Endometrium (tissue), 2 donors: Measurements from ENCODE around the gene UPB1.
"Not testable (repeated sequence)": the region's sequence is repeated elsewhere in the genome, so short reads cannot be mapped to it uniquely, and the experiment has no call there.

Source experiments
- FAIRE-seq: peaks from 2 replicates; lab custom pipeline; 2012; peaks lifted over from hg19 to GRCh38; lab: Jason Lieb, UNC
- donor health status: control.
- donor health status: control.

UPB1 gene

DNA sequence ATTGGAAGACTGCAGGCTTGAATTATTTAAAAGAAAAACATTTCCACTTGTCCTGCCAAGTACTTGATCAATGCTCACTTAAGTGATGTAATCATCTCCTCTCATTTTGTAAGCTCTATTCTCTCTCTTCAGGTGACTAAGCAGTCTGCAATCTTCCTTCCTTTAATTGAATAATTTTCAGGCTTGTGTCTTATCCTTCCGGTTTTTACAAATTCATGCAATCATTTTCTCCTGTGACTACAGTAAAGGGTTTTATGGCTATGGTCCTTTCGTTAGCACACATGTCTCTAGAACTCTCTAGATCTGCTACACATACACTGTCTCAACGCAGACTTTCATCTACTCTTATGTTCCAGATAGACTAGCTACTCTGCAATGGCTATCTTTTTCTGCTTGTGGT is 12.6 kb upstream of the UPB1 start:
- FAIRE-seq, result no peak

DNA sequence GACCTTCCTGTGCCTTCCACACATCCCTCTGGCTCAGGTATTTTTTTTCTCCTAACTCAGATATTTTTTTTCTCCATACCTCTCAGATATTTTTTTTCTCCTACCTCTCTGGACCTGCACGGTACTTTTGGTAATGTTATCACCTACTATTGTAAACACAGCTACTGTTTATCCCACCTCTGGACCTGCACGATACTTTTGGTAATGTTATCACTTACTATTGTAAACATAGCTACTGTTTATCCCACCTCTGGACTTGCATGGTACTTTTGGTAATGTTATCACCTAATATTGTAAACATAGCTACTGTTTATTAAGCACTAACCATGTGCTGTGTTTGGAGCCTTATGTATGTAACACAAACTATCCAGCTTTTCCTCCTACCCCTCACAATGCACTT is 12.1 kb upstream of the UPB1 start:
- FAIRE-seq, result no peak

DNA sequence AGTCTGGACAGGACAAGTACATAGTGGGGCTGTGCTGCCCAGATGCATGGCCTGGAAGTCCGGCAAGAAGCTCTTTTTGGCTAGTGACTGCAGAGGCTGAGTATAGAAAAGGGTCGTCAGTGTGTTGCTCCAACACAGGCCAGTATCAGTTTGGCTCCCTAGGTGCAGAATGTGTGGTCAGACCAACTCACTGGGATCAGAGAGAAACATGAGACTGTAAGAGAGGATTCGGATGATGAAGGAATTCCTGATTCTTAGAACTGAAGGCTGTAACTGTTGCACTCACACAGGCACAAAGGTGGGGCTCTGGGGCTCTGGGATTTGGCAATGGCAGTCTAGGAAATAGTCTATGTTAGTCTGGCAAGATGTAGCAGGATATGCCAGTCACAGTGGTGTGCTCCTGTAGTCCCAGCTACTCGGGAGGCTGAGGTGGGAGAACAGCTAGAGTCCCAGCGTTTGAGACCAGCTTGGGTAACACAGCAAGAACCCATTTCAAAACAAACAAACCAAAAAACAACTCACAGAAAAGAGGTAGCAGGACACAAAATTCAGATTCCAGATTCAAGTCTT is 11.1 kb upstream of the UPB1 start:
- FAIRE-seq, result no peak

DNA sequence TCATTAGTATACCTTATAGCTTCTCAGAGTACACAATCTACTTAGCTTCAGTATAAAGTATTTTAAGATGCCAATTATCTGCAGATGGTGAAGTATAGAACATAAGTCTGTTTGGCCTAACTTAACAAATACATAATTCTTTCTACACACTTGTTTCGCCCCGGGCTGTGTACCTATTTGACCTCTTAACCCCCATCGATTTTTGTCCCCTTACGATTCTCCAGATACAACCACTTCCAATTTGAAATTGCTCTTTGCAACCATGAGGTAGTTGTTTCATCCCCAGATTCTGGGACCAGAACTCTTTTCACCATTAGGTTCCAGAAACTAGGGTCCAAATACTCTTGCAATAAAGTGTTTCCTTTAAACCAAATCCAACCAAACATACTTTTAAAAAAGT is 10.0 kb upstream of the UPB1 start:
- FAIRE-seq, result no peak

DNA sequence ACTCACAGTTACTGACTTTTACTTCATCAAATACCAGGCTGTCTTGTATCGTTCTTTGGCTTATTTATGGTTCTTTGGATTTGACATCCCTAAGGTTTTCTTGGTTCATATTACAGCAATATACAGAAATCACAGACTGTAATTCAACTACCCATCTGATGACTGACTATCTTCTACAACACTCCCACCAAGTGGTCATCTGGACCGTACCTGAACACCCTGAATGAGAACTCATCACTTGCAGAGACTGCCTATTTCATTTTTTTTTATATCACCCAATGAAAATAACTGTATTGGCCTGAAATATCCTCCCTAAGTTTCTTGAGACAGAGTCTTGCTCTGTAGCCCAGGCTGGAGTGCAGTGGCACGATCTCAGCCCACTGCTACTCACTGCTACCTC is 9.5 kb upstream of the UPB1 start:
- FAIRE-seq, result no peak

DNA sequence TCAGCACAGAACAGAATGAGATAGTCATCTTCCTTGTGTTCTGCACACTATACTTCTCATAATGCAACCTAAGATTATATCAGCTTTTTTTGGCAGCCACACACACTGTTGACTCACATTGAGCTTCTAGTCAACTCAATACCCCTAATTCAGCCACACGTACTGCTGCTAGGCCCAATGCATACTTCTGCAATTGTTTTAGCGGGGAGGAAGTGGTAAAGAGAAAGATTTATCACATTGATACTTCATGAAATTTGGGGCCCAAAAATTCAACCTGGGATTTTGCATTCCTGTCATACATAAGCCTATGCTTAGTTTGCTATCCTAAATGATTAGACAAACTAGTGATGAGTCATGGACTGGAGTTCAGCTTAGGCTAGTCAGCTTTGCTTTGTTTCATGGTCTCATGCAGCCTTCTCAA is 8.6 kb upstream of the UPB1 start:
- FAIRE-seq, result no peak

DNA sequence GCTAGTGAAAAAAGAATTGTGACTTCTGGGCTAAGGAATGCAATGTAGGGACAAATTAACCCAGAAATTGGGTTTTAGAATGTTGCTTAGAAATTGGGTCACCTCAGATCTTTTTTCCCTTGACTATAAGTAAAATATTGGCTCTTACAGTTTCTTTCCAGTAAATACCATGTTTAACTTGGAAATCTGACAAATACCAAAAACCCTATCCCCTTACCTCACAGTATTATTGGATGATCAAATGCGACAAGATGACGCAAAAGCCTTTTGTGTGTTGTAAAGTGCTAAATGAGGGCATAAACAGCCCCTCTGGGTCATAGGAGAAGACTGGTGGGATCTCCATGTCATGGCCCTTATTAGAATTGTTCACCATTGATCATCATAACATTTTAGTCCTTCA is 6.1 kb upstream of the UPB1 start:
- FAIRE-seq, result no peak

DNA sequence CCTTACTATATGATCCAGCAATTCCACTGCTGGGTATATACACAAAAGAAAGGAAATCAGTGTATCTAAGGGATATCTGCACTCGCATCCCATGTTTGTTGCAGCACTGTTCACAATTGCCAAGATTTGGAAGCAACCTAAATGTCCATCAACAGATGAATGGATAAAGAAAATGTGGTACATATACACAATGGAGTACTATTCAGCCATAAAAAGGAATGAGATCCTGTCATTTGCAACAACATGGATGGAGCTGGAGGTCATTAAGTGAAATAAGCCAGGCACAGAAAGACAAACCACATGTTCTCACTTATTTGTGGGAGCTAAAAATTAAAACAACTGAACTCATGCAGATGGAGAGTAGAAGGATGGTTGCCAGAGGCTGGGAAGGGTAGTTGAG is 5.7 kb upstream of the UPB1 start:
- FAIRE-seq, result not testable (repeated sequence)

DNA sequence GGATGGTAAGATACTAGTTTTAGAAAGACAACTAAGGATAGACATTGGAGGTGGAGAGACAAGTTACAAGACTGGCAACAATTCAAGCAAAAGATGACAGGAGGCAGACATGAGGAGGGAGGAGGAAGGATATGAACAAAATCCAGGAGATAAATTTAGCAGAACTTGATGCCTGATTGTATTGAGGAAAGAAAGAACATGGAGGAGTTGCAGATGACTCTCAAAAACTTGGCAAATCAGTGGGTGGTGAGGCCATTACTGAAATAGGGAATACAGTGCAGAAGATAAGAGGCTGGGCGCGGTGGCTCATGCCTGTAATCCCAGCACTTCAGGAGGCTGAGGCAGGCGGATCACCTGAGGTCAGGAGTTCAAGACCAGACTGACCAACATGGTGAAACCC is 2.7 kb upstream of the UPB1 start:
- no peak for FAIRE-seq

DNA sequence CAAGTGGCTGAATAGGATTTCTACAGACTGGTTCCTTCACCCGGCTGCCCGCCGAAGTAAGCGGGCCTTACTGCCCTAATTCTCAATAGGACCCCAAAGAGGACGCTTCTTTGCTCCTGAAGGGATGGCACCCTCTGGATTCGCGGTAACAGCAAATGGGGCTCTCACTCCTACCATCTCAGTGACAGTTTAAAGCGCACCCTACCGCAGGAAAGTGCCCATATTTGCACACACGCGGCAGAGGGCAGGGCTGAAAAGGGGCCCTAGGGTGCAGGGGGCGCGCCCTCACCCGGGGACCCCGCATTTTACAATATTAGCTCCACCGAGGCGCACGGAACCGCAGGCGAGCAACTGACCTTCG is 985 bp upstream of the UPB1 start:
- no peak for FAIRE-seq

DNA sequence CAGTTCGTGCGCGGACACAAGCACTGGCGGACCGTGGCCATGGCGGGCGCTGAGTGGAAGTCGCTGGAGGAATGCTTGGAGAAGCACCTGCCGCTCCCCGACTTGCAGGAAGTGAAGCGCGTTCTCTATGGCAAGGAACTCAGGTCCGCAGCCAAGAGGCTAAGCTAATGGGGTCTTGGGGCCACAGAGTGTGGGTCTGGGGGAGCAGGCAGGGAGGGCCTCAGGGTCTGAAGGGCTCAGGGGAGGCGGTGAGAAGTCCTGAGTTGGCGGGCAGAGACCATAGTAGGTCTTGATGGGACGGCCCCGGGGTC is 188 bp downstream of the UPB1 start:
- FAIRE-seq, result no peak

DNA sequence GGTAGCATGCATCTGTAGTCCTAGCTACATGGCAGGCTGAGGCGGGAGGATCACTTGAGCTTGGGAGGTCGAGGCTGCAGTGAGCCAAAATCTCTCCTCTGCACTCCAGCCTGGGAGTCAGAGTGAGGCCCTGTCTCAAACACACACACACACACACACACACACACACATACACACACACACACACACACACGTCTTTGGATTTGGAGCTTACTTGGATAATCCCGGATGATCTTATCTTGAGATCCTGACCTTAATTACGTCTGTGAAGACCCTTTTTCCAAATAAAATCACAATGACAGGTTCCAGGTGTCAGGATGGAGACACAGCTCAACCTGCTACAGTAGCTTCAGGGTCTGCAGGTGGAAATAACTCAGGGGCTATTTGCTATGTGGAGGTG is 1.1 kb downstream of the UPB1 start:
- FAIRE-seq, result no peak

DNA sequence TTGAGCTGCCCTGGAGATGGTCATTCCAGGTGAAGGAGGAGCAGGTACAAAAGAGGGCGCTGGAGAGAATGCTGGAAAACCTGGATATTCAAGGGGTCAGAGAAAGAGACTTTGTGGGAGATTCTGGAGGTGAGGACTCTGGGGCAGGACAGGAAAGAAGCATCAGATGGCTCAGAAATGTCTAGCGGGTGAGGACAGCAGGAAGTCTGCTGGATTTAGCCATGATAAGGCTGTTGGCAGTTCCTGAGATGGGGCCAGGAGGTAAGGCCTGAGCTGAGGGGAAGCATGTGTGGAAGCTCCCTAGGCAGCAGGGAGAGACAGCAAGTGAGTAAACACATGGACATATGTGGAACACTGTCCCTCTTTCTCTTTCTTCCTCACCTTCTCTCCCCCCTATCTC is 1.5 kb downstream of the UPB1 start:
- no peak for FAIRE-seq

DNA sequence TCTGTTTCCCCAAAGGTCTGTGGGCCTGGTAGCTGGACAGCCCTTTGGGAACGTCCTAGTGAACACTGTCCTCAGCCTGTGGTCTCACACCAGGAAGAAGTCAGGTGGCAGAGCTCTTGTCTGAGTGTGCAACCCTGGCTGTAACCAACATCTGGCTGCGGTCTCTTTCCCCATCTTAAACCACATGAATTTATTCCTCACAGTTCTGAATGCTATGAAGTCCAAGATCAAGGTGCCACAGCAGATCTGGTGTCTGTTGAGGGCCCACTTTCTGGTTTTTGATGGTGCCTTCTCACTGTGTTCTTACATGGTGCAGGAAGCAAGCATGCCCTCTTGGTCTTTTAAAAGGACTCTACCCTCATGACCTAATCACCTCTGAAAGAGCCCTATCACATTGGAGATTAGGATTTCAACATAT is 2.7 kb downstream of the UPB1 start:
- no peak for FAIRE-seq

DNA sequence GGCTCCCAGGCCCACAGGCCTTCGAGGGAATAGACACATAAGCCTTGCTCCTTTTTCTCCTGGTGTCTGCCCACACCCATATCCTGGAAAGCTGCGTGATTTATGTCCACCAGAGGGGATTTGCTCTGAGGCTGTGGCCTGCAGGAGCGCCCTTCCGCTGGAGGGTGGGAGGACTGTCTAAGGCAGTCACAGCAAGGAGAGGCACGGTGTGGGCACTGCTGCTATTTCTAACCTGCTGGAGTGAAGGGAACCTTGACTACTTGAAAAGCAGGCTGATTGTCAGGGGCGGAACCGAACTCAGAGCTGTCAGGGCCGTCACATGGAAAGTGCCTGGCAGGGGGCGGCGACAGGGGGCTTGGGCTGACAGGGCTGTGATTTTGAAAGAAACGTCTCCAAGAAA is 3.7 kb downstream of the UPB1 start:
- no peak for FAIRE-seq

DNA sequence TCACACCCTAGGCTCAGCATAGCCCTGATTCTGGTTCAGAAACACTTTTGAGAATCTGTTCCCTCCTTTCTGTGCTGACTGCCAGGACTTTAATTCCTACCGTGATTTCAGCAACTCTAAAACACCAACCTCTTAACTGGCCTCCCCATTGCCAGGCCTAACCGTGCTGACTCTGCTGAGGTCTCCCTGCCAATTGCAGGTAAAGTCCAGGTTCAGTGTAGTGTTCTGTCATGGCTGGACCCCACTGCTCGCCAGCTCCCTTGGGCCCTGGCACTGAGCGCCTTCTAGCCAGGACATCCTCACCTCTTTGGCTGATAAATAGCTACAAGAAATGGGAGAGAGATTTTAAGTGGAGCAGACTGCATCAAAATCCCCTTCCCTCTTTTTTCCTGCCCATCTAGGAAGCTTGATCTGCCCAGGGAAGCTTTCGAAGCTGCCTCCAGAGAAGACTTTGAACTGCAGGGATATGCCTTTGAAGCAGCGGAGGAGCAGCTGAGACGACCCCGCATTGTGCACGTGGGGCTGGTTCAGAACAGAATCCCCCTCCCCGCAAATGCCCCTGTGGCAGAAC is 4.7 kb downstream of the UPB1 start:
- no peak for FAIRE-seq

DNA sequence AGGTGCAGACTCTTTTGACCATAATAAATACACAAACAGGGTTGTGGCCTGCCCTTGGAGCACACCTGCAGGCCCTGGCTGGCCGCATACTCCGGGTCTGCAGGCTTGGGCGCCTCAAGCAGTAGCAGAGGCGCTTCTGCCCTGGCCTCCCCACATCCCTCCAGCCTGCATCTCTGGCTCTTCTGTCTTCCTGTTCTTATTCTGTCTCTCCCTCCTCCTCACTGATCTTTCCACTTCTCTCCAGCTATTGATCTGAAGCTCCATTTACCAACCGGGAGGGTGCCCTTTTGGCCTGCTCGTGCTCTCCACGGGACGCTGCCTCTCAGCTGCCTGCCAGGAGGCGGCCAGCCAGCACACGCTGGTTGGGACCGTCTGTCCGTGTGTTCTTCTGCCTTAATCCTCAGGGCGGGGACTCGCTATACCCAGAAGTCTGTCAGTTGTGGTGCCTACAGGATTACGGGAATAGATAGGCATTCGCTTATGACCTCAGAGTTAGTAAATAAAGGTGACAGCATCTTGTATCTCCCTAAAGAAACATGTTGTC is 5.2 kb downstream of the UPB1 start:
- FAIRE-seq, result no peak

DNA sequence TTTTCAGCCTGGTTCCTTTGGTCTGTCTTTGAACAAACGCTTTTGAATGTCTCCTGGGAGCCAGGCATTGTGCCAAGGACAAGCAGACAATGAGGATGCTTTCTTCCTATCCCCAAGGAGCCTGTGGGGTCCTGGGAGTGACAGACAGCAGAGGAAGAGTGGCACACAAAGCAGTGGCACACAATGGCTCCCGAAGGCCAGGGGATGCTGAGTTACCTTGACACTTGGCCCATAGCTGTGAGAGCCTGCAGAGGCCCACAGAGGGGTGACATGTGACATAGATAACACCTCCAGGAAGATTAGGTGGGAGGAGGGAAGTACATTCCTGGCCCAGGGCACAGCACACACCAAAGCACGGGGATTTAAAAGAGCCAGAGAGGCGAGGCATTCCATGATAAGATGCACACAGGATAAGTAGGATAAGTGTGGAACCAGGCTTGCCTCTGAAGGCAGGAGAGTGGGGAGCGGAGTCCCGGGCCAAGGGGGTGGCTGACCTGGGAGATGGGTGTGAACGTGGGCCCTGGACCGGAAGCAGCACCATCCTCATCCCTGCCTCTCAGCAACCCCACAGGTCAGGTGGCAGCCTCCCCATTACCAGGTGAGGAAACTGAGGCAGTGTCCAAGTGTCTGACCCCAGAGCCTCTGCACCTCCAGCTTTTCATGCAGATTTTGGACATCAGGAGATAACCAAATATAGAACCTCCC is 6.3 kb downstream of the UPB1 start:
- no peak for FAIRE-seq

DNA sequence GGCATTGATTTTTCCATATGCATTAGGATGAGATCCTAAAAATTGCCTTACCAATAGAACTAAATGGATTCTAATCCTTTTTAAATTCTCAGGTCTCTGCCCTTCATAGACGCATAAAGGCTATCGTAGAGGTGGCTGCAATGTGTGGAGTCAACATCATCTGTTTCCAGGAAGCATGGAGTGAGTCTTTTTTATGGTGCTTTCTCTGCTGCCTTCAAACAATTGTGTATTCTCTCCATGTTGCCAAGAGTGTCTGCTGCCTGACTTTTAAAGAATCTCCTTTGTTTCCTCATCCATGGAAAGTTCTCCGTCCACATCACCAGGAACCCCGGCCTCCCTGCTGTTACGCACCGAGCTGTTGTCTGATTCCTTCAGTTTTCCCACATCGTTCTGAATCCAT is 6.9 kb downstream of the UPB1 start:
- FAIRE-seq, result no peak

DNA sequence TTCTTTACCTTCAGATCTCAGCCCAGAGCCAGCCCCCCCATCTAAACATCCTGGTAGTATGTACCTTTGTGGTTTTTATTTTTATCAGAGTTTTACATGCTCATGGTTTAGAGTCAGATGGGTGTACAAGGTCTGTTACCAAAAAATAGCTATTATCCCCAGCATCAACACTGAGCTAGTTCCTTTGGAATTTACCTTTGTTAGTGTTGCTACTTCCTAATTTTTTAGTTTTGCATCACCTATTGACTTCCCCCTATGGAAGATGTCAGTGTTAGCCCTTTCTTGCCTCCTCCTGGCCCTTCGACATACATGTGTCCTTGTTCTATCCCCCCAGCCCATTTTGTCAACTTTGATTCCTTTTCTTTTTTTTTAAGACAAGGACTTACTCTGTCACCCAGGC is 7.4 kb downstream of the UPB1 start:
- no peak for FAIRE-seq

DNA sequence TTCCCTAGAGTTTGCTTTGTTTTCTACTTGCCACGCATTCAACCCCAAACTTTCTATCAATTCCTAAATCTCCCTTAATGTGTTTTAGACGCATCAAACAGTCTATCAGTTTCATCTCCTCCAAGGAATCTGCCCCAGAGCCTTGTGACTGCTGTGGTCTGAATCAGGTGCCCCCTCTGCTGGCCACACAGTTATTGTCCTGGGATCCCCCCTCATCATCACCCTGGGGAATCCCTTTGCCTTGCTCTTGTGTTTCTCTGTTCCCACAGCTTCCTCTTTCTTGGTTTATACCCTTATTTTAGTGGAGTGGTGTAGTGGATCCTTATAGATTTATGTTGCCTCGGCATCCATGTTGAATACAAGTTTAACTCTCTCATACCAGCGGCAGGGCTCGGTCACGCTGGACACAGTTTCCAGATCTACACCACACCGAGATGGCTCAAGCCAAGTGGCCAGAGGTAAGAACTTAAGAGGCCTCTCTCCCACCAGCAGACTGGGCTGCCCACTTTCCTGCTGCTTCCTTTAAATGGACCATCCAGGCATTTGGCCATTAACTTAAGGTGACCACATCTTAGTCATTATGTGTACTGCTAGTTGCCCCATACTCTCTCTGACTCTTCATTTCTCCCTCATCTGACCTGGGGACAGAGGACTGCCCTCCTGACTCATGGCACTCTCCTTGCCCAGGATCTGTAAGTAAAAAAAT is 8.2 kb downstream of the UPB1 start:
- no peak for FAIRE-seq

DNA sequence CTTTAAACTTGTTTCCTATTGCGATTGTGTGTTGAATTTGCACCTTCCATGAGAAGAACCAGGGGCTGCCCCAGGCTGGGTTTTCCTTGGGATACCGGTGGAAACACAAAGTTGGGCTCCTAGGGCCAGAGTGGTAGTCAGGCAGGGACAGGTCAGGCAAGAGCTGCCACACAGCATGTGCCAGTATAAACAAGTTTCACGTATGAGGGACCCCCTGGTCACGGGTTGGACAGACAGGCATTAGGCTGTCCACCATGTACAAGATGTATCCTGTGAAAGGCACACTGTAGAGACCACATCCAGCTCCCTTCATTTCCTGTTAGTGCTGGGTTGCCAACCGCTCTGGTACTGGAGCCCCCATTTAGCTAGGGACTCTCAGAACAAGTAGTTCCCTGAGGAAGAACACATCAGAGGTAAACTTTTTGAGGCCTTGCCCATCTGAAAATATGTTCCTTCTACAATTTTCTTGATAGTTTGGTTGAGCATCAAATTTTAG is 8.8 kb downstream of the UPB1 start:
- no peak for FAIRE-seq

DNA sequence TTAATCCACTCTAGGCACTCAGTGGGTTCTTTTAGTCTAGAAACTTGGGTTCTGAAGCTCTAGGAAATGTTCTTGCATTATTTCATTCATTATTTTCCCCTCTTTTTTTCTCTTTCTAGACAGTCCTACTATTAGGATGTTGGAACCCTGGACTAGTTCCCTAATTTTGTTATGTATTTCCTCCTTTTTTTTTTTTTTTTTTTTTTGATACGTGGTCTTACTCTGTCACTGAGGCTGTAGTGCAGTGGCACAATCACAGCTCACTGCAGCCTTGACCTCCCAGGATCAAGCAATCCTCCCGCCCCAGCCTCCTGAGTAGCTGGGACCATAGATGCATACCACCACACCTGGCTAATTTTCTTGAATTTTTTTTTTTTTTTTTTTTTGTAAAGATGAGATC is 9.4 kb downstream of the UPB1 start:
- FAIRE-seq, result no peak
